Progenitor cell of endocrine pancreas (in vitro differentiated cells): Measurements from ENCODE around the gene RBFOX2. TPM values are rescaled to one million over a fixed set of nuclear protein-coding genes. Genes with fewer than 3 reads are reported as not detected.

Source experiments
- DNase-seq: peaks from one replicate; pipeline ENCODE4 v3.0.0; 2021; ENCODE audit warnings: low spot score; ENCODE audit not compliant: unreplicated experiment
- H3K27ac Mint-ChIP-seq: 2 replicates; pipeline ENCODE4 v1.8.0; 2021; ENCODE audit warnings: mild to moderate bottlenecking, moderate library complexity, mixed read lengths
- H3K27me3 Mint-ChIP-seq: 2 replicates; pipeline ENCODE4 v1.8.0; 2021; ENCODE audit warnings: mixed read lengths
- H3K36me3 Mint-ChIP-seq: 2 replicates; pipeline ENCODE4 v1.8.0; 2022; ENCODE audit warnings: mixed read lengths; ENCODE audit not compliant: insufficient read depth
- H3K4me1 Mint-ChIP-seq: 2 replicates; pipeline ENCODE4 v1.8.0; 2021; ENCODE audit warnings: low read depth, mixed read lengths
- H3K4me3 Mint-ChIP-seq: 2 replicates; pipeline ENCODE4 v1.8.0; 2021; ENCODE audit warnings: low read depth, mild to moderate bottlenecking, moderate library complexity, mixed read lengths
- H3K9me3 Mint-ChIP-seq: 2 replicates; pipeline ENCODE4 v1.8.0; 2021; ENCODE audit warnings: low read depth, mixed read lengths
- CTCF ChIP-seq: fragments of 200-600 bp; sonication (generic); IDR thresholded peaks from one replicate; pipeline ENCODE4 v1.5.0; 2021; ENCODE audit warnings: antibody characterized with exemption, mild to moderate bottlenecking; ENCODE audit not compliant: unreplicated experiment
- total RNA-seq: library from RNA; stranded (reverse); gene quantifications from 2 replicates; pipeline ENCODE4 v1.2.1, GENCODE V29; 2021

Gene RBFOX2
- total RNA-seq, 1 donor from 2014 or later = 140 TPM

- Mint-ChIP-seq H3K27me3 (no peaks in the 10 kb centered on the region), H3K4me3 (no peak overlapping the region), H3K27ac (peak overlapping the region; percentile 44), H3K4me1 (peaks cover 20% of the 10 kb centered on the region), H3K9me3 (no peaks in the 10 kb centered on the region), H3K36me3 (peaks cover 2% of the 10 kb centered on the region)
- no peak for TF ChIP-seq CTCF
- no peak for DNase-seq
Observed at GRCh38 chr22:35921044-35921443, 107.6 kb downstream of the RBFOX2 start.

- H3K36me3 Mint-ChIP-seq = no peaks in the 10 kb centered on the region
- H3K27ac Mint-ChIP-seq = no peak overlapping the region
- H3K4me3 Mint-ChIP-seq = no peak overlapping the region
- no peak for TF ChIP-seq CTCF
- DNase-seq = no peak
- H3K27me3 Mint-ChIP-seq = no peaks in the 10 kb centered on the region
- no peaks in the 10 kb centered on the region for H3K9me3 Mint-ChIP-seq
- peaks cover 34% of the 10 kb centered on the region for H3K4me1 Mint-ChIP-seq
Observed at GRCh38 chr22:35919002-35919542, 109.6 kb downstream of the RBFOX2 start.

- Mint-ChIP-seq H3K27me3 (no peaks in the 10 kb centered on the region), H3K4me3 (no peak overlapping the region), H3K4me1 (peaks cover 39% of the 10 kb centered on the region), H3K9me3 (no peaks in the 10 kb centered on the region), H3K27ac (no peak overlapping the region), H3K36me3 (no peaks in the 10 kb centered on the region)
- no peak for DNase-seq
- TF ChIP-seq CTCF = no peak
Observed at GRCh38 chr22:35918456-35918855, 110.2 kb downstream of the RBFOX2 start.

- peaks cover 39% of the 10 kb centered on the region for H3K4me1 Mint-ChIP-seq
- no peak overlapping the region for H3K4me3 Mint-ChIP-seq
- DNase-seq = no peak
- H3K27ac Mint-ChIP-seq = no peak overlapping the region
- H3K36me3 Mint-ChIP-seq = no peaks in the 10 kb centered on the region
- TF ChIP-seq CTCF = no peak
- H3K9me3 Mint-ChIP-seq = no peaks in the 10 kb centered on the region
- H3K27me3 Mint-ChIP-seq = no peaks in the 10 kb centered on the region
Observed at GRCh38 chr22:35917651-35918050, 111.0 kb downstream of the RBFOX2 start.

- Mint-ChIP-seq H3K9me3 (no peaks in the 10 kb centered on the region), H3K27ac (peak overlapping the region; percentile 94), H3K4me3 (peak overlapping the region; percentile 67), H3K36me3 (no peaks in the 10 kb centered on the region), H3K4me1 (peaks cover 48% of the 10 kb centered on the region), H3K27me3 (no peaks in the 10 kb centered on the region)
- no peak for TF ChIP-seq CTCF
- DNase-seq = no peak
Observed at GRCh38 chr22:35915477-35916013, 113.1 kb downstream of the RBFOX2 start.
